Smooth muscle cell (in vitro differentiated cells): Measurements from ENCODE around the gene ESPNL. TPM values are rescaled to one million over a fixed set of nuclear protein-coding genes. Genes with fewer than 3 reads are reported as not detected.

Source experiments
- DNase-seq: peaks from one replicate; lab custom pipeline; 2025; ENCODE audit not compliant: unreplicated experiment; lab: John Stamatoyannopoulos, UW
- H2AFZ ChIP-seq: fragments of 200-600 bp; sonication (generic); 2 replicates; pipeline ENCODE4 v1.6.0; 2016; ENCODE audit warnings: antibody characterized with exemption, low read depth, mild to moderate bottlenecking
- H3F3A ChIP-seq: fragments of 200-600 bp; sonication (generic); 2 replicates; pipeline ENCODE4 v1.6.0; 2017; ENCODE audit warnings: antibody characterized with exemption, low read depth
- H3K27ac ChIP-seq: fragments of 200-600 bp; sonication (generic); 2 replicates; pipeline ENCODE4 v1.5.1; 2016; ENCODE audit warnings: low read depth, mild to moderate bottlenecking
- H3K27me3 ChIP-seq: fragments of 200-600 bp; sonication (generic); 2 replicates; pipeline ENCODE4 v1.6.1; 2016; ENCODE audit warnings: low read depth, mild to moderate bottlenecking
- H3K36me3 ChIP-seq: fragments of 200-600 bp; sonication (generic); 2 replicates; pipeline ENCODE4 v1.5.1; 2016; ENCODE audit warnings: low read depth
- H3K4me1 ChIP-seq: fragments of 200-600 bp; sonication (generic); 2 replicates; pipeline ENCODE4 v1.5.1; 2016; ENCODE audit warnings: low read depth
- H3K4me2 ChIP-seq: fragments of 200-600 bp; sonication (generic); 2 replicates; pipeline ENCODE4 v1.6.0; 2016; ENCODE audit warnings: mild to moderate bottlenecking
- H3K4me3 ChIP-seq: fragments of 200-600 bp; sonication (generic); 2 replicates; pipeline ENCODE4 v1.5.1; 2016; ENCODE audit warnings: mild to moderate bottlenecking
- H3K79me2 ChIP-seq: fragments of 200-600 bp; sonication (generic); 2 replicates; pipeline ENCODE4 v1.6.0; 2016; ENCODE audit warnings: low read depth, mild to moderate bottlenecking
- H3K9ac ChIP-seq: fragments of 200-600 bp; sonication (generic); 2 replicates; pipeline ENCODE4 v1.6.0; 2016; ENCODE audit warnings: low read depth
- H3K9me3 ChIP-seq: fragments of 200-600 bp; sonication (generic); replicated peaks from 2 replicates; pipeline ENCODE4 v1.5.1; 2016; ENCODE audit warnings: low read depth
- H4K20me1 ChIP-seq: fragments of 200-600 bp; sonication (generic); 2 replicates; pipeline ENCODE4 v1.6.0; 2016; ENCODE audit warnings: low read depth
- CTCF ChIP-seq: fragments of 200-600 bp; sonication (generic); IDR thresholded peaks from 2 replicates; pipeline ENCODE4 v1.5.1; 2017; ENCODE audit warnings: borderline replicate concordance, mild to moderate bottlenecking, antibody characterized with exemption; ENCODE audit not compliant: insufficient read depth, poor library complexity, severe bottlenecking
- WGBS: methylation state at CpG from one replicate; pipeline ENCODE4 v1.1.7; 2016; ENCODE audit warnings: low lambda C conversion rate; 5-methylcytosine and 5-hydroxymethylcytosine counted together
- polyA plus RNA-seq: library from polyadenylated mRNA; unstranded; fragments of >200 nt; fragmentation: Nextera tagmentation; extraction: Ambion mirVana; gene quantifications from 2 replicates; pipeline ENCODE4 v1.2.1, GENCODE V29; 2016
- total RNA-seq: library from RNA; depleted of rRNA; stranded (reverse); fragments of >200 nt; gene quantifications from 2 replicates; pipeline ENCODE4 v1.2.3, GENCODE V29; 2014

The ESPNL gene
- total and polyA plus RNA-seq, 2 experiments from 2014 or later = 0.04 TPM; not detected in 1

- Histone ChIP-seq H3K27ac (no peak overlapping the region), H3K27me3 (no peaks in the 10 kb centered on the region), H3K4me1 (no peaks in the 10 kb centered on the region), H3K9me3 (no peaks in the 10 kb centered on the region), H3K36me3 (no peaks in the 10 kb centered on the region), H3K4me3 (no peak overlapping the region), H4K20me1 (no peaks in the 10 kb centered on the region), H3K9ac (no peak overlapping the region), H3K79me2 (no peaks in the 10 kb centered on the region), H2AFZ (no peak overlapping the region), H3K4me2 (no peak overlapping the region), H3F3A (peaks cover 8% of the 10 kb centered on the region)
- 92% methylated on average over 14 of the region's 14 CpGs for WGBS
- DNase-seq = no peak
- no peak for TF ChIP-seq CTCF
Measured at GRCh38 chr2:238172439-238172838, 72.3 kb downstream of the ESPNL start.

GRCh38 chr2:238173692-238174091 is 73.6 kb downstream of the ESPNL start:
- Histone ChIP-seq H3K4me2 (no peak overlapping the region), H4K20me1 (no peaks in the 10 kb centered on the region), H3K36me3 (peaks cover 4% of the 10 kb centered on the region), H2AFZ (no peak overlapping the region), H3F3A (peaks cover 8% of the 10 kb centered on the region), H3K4me3 (no peak overlapping the region), H3K9me3 (no peaks in the 10 kb centered on the region), H3K27me3 (no peaks in the 10 kb centered on the region), H3K4me1 (no peaks in the 10 kb centered on the region), H3K9ac (no peak overlapping the region), H3K79me2 (no peaks in the 10 kb centered on the region), H3K27ac (no peak overlapping the region)
- TF ChIP-seq CTCF = no peak
- 97% methylated on average over 2 of the region's 2 CpGs for WGBS
- no peak for DNase-seq

GRCh38 chr2:238174291-238174690 is 74.2 kb downstream of the ESPNL start:
- Histone ChIP-seq H2AFZ (no peak overlapping the region), H3K27me3 (no peaks in the 10 kb centered on the region), H3K9me3 (no peaks in the 10 kb centered on the region), H3K4me1 (no peaks in the 10 kb centered on the region), H4K20me1 (peaks cover 4% of the 10 kb centered on the region), H3K4me3 (no peak overlapping the region), H3K79me2 (no peaks in the 10 kb centered on the region), H3K27ac (no peak overlapping the region), H3F3A (peaks cover 8% of the 10 kb centered on the region), H3K9ac (no peak overlapping the region), H3K4me2 (no peak overlapping the region), H3K36me3 (peaks cover 10% of the 10 kb centered on the region)
- DNase-seq = no peak
- WGBS = 98% methylated on average over 8 of the region's 8 CpGs
- no peak for TF ChIP-seq CTCF

GRCh38 chr2:238174701-238175100 is 74.6 kb downstream of the ESPNL start:
- no peak overlapping the region for H2AFZ ChIP-seq
- H3K79me2 ChIP-seq = no peaks in the 10 kb centered on the region
- no peak overlapping the region for H3K4me3 ChIP-seq
- peaks cover 8% of the 10 kb centered on the region for H3F3A ChIP-seq
- no peaks in the 10 kb centered on the region for H3K9me3 ChIP-seq
- WGBS = 81% methylated on average over 3 of the region's 3 CpGs
- peaks cover 4% of the 10 kb centered on the region for H4K20me1 ChIP-seq
- no peaks in the 10 kb centered on the region for H3K4me1 ChIP-seq
- no peak overlapping the region for H3K9ac ChIP-seq
- no peak overlapping the region for H3K4me2 ChIP-seq
- TF ChIP-seq CTCF = no peak
- H3K27ac ChIP-seq = no peak overlapping the region
- H3K36me3 ChIP-seq = peaks cover 14% of the 10 kb centered on the region
- no peaks in the 10 kb centered on the region for H3K27me3 ChIP-seq
- DNase-seq = no peak
